CD4-positive, alpha-beta T cell treated with Interleukin-17A for 1 hour (primary cell): ENCODE results near the gene EXOC6B.

Source experiments
- DNase-seq: peaks from one replicate; pipeline ENCODE4 v3.0.0-alpha.2; 2020

EXOC6B gene

GRCh38 chr2:72825257-72826155 lies at the start of gene EXOC6B:
Gene EXOC6B (minus strand): TSS chr2:72826033.
- DNase-seq = peak; percentile 89

DNA sequence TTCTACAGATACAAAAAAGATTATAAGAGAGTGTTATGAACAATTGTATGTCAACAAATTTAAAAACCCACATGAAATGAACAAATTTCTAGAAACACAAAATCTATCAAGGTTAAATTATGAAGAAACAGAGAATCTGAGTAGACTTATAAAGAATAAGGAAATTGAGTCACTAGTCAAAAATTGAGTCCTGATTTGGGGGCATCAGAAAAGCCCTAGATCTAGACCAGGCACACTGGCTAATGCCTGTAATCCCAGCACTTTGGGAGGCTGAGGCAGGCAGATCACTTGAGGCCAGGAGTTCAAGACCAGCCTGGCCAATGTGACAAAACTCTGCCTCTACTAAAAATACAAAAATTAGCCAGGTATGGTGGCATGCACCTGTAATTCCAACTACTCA lies 46.0 kb upstream of the EXOC6B start:
- no peak for DNase-seq

DNA sequence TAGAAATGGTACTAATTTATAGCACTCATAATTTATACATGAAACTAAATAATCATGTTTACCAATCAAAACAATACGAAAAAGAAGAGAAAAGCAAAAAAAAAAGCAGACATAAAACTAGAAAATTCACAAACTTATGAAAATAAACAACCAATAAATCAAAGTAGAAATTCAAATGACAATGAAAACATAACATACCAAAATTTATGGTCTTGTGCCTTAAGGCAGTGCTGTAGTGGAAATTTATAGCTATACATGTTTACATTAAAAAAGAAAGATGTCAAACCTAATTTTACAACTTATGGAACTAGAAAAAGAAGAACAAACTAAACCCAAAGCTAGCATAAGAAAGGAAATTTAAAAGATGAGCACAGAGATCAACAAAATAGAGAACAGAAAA lies 45.2 kb upstream of the EXOC6B start:
- no peak for DNase-seq

- no peak for DNase-seq
These were observed 38.7 kb upstream of the EXOC6B start for GRCh38 chr2:72864500-72864899.

DNA sequence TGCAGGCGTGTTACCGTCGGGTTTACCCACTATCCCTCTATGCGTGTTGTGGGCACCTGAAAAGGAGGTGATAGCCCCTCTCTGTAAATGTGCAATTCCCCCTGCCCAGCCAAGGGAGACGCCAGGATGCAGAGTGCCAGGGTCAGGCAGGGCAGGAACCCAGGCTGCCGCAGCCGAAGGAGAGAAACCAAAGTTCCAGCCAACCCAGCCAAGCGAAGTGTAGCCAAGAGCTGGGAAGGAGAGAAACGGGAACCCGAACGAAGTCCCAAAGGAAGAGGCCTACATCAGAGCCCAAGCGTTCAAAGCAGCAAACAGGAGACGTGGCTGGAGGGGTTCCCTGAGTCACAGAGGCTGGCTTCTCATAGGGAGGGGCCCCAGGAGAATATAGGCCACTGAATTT lies 37.2 kb upstream of the EXOC6B start:
- DNase-seq = no peak

- peak; percentile 84 for DNase-seq
These were observed 36.6 kb upstream of the EXOC6B start for GRCh38 chr2:72862239-72862988.

DNA sequence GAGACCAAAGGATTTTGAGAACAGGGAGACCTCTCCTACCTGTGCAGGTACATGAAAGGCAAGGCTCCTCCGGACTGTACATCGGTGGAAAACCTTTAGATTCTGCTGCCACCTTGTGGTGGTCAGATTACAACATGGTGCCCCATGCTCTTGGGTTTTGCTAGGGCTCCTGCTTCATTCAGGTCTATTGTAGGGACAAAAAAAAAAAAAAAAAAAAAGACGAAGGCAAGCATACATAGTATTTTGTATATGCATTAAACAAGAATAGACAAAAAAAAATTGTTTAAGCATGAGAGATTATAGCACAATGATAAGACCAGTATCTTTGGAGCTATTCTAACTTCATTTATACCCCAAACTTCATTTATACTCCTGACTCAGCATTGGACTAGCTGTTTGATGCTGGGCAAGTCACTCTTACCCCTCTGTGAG lies 34.0 kb upstream of the EXOC6B start:
- peak; percentile 71 for DNase-seq

GRCh38 chr2:72851333-72851732 lies 25.5 kb upstream of the EXOC6B start:
- no peak for DNase-seq

DNA sequence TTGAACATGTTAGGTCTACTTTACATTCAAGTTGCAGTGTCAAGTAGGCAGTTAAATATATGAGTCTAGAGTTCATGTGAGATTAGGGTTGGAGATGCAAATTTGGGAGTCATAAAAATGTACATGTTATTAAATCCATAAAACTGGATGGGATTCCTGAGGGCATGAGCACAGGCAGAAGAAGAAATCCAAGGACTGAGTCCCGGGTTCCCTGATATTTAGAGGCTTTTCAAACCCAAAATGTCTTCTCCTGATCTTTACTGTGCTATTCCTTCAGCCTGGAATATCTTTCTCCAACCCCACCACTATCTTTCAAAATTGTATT lies 23.3 kb upstream of the EXOC6B start:
- no peak for DNase-seq

GRCh38 chr2:72848436-72849137 lies 22.8 kb upstream of the EXOC6B start:
- DNase-seq = no peak

DNA sequence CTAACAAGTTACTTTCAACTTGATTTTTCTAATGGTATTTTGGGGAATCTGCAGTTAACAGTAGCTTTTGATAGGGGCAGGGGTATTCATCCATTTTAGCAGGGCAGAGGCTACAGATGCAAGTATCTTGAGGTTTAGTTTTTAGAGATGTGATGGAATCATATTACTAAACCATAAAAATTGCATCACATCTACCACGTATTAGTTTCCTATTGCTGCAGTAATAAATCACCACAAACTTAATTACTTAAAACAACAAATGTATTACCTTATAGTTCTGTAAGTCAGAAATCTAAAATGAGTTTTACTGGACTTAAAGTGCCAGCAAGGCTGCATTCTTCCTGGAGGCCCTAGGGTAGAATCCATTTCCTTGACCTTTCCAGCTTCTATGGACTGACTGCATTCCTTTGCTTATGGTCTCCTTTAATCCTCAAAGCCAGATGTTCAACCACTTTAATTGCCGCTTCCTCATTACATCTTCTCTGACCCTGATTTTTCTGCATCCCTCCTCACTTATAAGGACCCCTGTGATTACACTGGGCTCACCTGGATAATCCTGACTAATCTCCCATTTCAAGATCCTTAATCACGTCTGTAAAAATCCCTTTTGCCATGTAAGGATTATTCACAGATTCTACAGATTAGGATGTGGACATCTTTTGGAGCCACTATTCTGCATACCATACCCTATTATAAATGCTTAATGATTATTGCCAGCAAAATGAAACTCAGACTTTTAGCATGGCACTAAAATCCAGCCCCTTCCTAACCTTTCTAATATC lies 21.9 kb upstream of the EXOC6B start:
- DNase-seq = no peak

DNA sequence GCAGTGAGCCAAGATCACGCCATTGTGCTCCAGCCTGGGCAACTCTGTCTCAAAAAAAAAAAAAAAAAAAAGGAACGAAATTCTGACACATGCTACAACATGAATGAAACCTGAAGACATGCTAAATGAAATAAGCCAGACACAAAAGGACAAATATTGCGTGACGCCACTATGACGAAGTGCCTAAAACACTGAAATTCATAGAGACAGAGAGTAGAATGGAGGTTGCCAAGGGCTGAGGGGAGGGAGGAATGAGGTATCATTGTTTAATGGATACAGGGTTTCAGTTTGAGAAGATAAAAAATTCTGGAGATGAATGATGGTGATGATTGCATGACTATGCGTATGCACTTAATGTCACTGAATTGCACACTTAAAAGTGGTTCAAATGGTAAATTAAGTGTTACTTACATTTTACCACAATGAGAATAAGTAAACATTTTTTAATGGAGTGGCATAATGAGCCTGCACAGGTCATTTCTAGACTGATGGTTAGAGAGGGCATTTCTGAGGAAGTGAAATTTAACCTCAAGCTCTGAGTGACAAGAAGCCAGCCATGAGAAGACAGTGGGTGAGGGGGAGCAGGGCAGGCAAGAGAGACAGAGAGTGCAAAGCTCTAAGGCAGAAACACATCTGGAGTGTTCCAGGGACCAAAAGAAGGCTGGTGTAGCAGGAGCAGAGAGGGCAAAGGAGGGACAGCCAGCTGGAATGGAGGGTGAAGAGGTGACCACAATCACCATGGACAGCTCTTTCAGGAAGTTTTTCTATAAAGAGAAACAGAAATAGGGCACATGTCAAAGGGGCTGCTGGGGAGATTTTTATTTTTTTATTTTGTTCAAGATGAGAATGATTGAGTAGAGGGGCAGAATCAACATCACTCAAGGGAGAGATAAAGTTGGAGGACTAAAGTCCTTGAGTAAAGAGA lies 20.6 kb upstream of the EXOC6B start:
- DNase-seq = no peak

DNA sequence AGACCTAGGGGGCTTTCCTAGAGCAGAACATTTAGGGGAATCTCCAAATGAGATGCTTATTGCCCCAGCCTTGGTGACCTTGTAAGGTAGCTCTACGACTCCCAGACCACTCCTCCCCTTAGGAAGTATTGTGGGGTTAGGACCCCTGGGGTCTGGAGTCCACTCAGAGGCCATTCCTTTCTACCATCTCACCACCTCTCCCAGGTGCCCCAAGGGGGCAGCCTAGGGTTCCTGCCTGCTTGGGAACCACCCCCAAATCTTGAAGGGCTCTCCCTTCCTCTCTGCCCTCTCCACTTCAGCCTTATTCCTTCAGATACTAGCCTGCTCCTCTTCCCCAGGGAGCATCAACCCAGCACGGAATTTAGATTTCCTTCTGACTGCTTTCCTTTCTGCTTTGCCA lies 17.5 kb upstream of the EXOC6B start:
- DNase-seq = no peak

GRCh38 chr2:72841462-72842125 lies 15.8 kb upstream of the EXOC6B start:
- DNase-seq = no peak

GRCh38 chr2:72840066-72840465 lies 14.2 kb upstream of the EXOC6B start:
- DNase-seq = no peak

GRCh38 chr2:72837171-72837570 lies 11.3 kb upstream of the EXOC6B start:
- DNase-seq = no peak

GRCh38 chr2:72835403-72835802 lies 9.6 kb upstream of the EXOC6B start:
- no peak for DNase-seq

DNA sequence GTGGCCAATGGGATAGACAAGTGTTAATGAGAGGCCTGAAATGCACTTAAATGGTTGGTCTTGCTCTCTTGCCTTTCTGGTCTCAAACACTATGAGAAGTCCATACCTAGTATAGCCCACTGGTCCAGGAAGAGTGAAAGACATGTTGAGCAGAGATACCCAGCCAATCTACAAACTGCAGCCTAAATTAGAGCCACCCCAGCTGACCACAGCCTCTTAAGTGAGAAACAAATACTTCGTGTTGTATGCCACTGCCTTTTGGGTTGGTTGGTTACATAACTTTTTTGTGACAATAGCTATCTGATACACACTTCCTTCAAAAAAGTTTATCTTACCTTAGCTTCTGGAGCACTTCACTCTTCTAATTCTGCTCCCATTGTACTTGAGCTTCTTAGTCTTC lies 8.8 kb upstream of the EXOC6B start:
- DNase-seq = no peak

- DNase-seq = peak; percentile 37
These were observed 7.4 kb upstream of the EXOC6B start for GRCh38 chr2:72833084-72833714.

DNA sequence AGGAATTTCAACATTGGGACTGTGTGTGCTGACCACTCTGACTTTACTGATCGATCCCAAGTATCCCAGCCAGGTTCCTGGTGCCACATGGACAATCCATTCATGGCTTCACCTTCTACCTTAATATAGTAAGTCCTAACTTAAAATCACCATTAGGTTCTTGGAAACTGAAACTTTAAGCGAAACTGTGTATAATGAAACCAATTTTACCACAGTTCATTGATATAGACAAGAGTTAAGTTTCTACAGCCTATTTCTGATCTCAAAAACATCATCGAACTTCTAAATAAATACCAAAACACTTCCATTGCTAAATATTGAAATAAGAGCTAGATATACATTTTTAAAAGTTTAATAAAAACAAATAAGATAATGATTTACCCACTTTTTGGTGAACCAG lies 4.4 kb upstream of the EXOC6B start:
- no peak for DNase-seq
